PC-3 (cell line): ENCODE results near the gene ACAD11. TPM values are rescaled to one million over a fixed set of nuclear protein-coding genes. Genes with fewer than 3 reads are reported as not detected.
"Not testable (repeated sequence)": the region's sequence is repeated elsewhere in the genome, so short reads cannot be mapped to it uniquely, and the experiment has no call there.

Source experiments
- ATAC-seq: fragments of 200-7000 bp; cut with Tn5 transposase; 2 replicates; pipeline ENCODE4 v1.9.1; 2020; ENCODE audit warnings: mild to moderate bottlenecking, moderate library complexity
- BruUV-seq: library from RNA; stranded (reverse); fragments of 400-500 nt; replicated peaks from 2 replicates; lab custom pipeline; 2021; lab: Mats Ljungman, UMichigan
- CTCF ChIA-PET: fragments of 300-600 bp; sonication (Branson Sonifier 250); formaldehyde crosslinking; loops from one replicate; lab custom pipeline; 2022; ENCODE audit warnings: antibody characterized with exemption; lab: Charles Lee
- POLR2A ChIA-PET: fragments of 300-600 bp; sonication (Branson Sonifier 250); formaldehyde crosslinking; loops from one replicate; lab custom pipeline; 2022; ENCODE audit warnings: antibody characterized with exemption; ENCODE audit not compliant: unreplicated experiment; lab: Charles Lee
- DNase-seq: peaks from one replicate; pipeline ENCODE4 v3.0.0-alpha.2; 2015
- H2AFZ ChIP-seq: fragments of 300-600 bp; sonication (generic); 2 replicates; pipeline ENCODE4 v1.6.0; 2016; ENCODE audit warnings: antibody characterized with exemption, low read length
- H3F3A ChIP-seq: fragments of 300-600 bp; sonication (generic); one replicate; pipeline ENCODE4 v1.6.0; 2017; ENCODE audit warnings: antibody characterized with exemption, low read length, control low read depth, mild to moderate bottlenecking; ENCODE audit not compliant: unreplicated experiment
- H3K27ac ChIP-seq: fragments of 300-600 bp; sonication (generic); 2 replicates; pipeline ENCODE4 v1.5.1; 2016; ENCODE audit warnings: mild to moderate bottlenecking, low read length
- H3K27me3 ChIP-seq: fragments of 300-600 bp; sonication (generic); 2 replicates; pipeline ENCODE4 v1.6.1; 2016; ENCODE audit warnings: low read length, mixed read lengths
- H3K36me3 ChIP-seq: fragments of 300-600 bp; sonication (generic); 2 replicates; pipeline ENCODE4 v1.6.1; 2016; ENCODE audit warnings: low read depth, mixed run types, low read length, mixed read lengths
- H3K4me1 ChIP-seq: fragments of 300-600 bp; sonication (generic); 2 replicates; pipeline ENCODE4 v1.5.1; 2016; ENCODE audit warnings: low read length; ENCODE audit not compliant: insufficient read depth
- H3K4me2 ChIP-seq: fragments of 300-600 bp; sonication (generic); 2 replicates; pipeline ENCODE4 v1.6.0; 2016; ENCODE audit warnings: low read length
- H3K4me3 ChIP-seq: fragments of 300-600 bp; sonication (generic); 2 replicates; pipeline ENCODE4 v1.5.1; 2016; ENCODE audit warnings: mild to moderate bottlenecking, low read length, mixed read lengths
- H3K79me2 ChIP-seq: fragments of 300-600 bp; sonication (generic); 2 replicates; pipeline ENCODE4 v1.6.1; 2017; ENCODE audit warnings: low read length, mixed read lengths
- H3K9ac ChIP-seq: fragments of 300-600 bp; sonication (generic); 2 replicates; pipeline ENCODE4 v1.6.0; 2016; ENCODE audit warnings: mild to moderate bottlenecking, low read length
- H3K9me2 ChIP-seq: fragments of 300-600 bp; sonication (generic); replicated peaks from 2 replicates; pipeline ENCODE4 v1.6.1; 2016; ENCODE audit warnings: mixed run types, low read length, mixed read lengths
- H3K9me3 ChIP-seq: fragments of 300-600 bp; sonication (generic); 2 replicates; pipeline ENCODE4 v1.6.1; 2016; ENCODE audit warnings: low read length, mixed read lengths
- H4K20me1 ChIP-seq: fragments of 300-600 bp; sonication (generic); 2 replicates; pipeline ENCODE4 v1.6.1; 2016; ENCODE audit warnings: low read length, mixed read lengths
- CTCF ChIP-seq: fragments of 300-600 bp; sonication (generic); conservative IDR thresholded peaks from 2 replicates; pipeline ENCODE4 v1.5.1; 2017; ENCODE audit warnings: antibody characterized with exemption, low read depth, mild to moderate bottlenecking, low read length
- EZH2 ChIP-seq: fragments of 300-600 bp; sonication (generic); IDR thresholded peaks from one replicate; pipeline ENCODE4 v1.6.1; 2017; ENCODE audit warnings: antibody characterized with exemption, mild to moderate bottlenecking, low read length; ENCODE audit not compliant: unreplicated experiment
- EZH2phosphoT487 ChIP-seq: fragments of 300-600 bp; sonication (generic); IDR thresholded peaks from 2 replicates; pipeline ENCODE4 v1.6.1; 2018; ENCODE audit warnings: mild to moderate bottlenecking, antibody characterized with exemption, low read length, borderline replicate concordance
- intact Hi-C: fragments of 100-400 bp; cut with micrococcal nuclease; formaldehyde crosslinking; loops from 2 replicates; pipeline ENCODE4 v1.9.0; 2023
- total RNA-seq: library from RNA; depleted of rRNA; stranded (reverse); fragments of >200 nt; gene quantifications from 2 replicates; pipeline ENCODE4 v1.2.3, GENCODE V29; 2014

Gene ACAD11
- total RNA-seq, 1 experiment from 2014 or later = 4.7 TPM

GRCh38 chr3:132642539-132642847, 17.1 kb downstream of the ACAD11 start:
- no peaks in the 10 kb centered on the region for H3F3A ChIP-seq
- H3K27me3 ChIP-seq = no peaks in the 10 kb centered on the region
- no peaks in the 10 kb centered on the region for H4K20me1 ChIP-seq
- H2AFZ ChIP-seq = no peak overlapping the region
- DNase-seq = no peak
- no peak overlapping the region for H3K4me3 ChIP-seq
- H3K79me2 ChIP-seq = no peaks in the 10 kb centered on the region
- H3K4me2 ChIP-seq = no peak overlapping the region
- BruUV-seq = no TSS peak
- H3K9me2 ChIP-seq = no peaks in the 10 kb centered on the region
- no peak overlapping the region for H3K9ac ChIP-seq
- peaks cover 16% of the 10 kb centered on the region for H3K4me1 ChIP-seq
- no peaks in the 10 kb centered on the region for H3K9me3 ChIP-seq
- ATAC-seq = no peak
- POLR2A ChIA-PET = no interaction called here
- CTCF ChIA-PET = interaction anchor here (1.5 kb wide), 1 partner anchor 107 kb away, joined by 10 read pairs; no protein-coding TSS in a partner anchor
- H3K36me3 ChIP-seq = no peaks in the 10 kb centered on the region
- no peak for TF ChIP-seq EZH2phosphoT487
- no peak overlapping the region for H3K27ac ChIP-seq
- intact Hi-C loops = loop anchor here (1.0 to 5.0 kb wide), 2 partner anchors 106 to 290 kb away; no protein-coding TSS in a partner anchor

- Histone ChIP-seq H3K4me2 (no peak overlapping the region), H3K79me2 (no peaks in the 10 kb centered on the region), H3K9me2 (no peaks in the 10 kb centered on the region), H3K36me3 (no peaks in the 10 kb centered on the region), H3K9ac (no peak overlapping the region), H3F3A (no peaks in the 10 kb centered on the region), H4K20me1 (no peaks in the 10 kb centered on the region), H3K27ac (no peak overlapping the region), H2AFZ (no peak overlapping the region), H3K4me1 (peaks cover 21% of the 10 kb centered on the region), H3K9me3 (no peaks in the 10 kb centered on the region), H3K27me3 (no peaks in the 10 kb centered on the region), H3K4me3 (no peak overlapping the region)
- ATAC-seq = peak; percentile 68
- DNase-seq = peak; percentile 66
- intact Hi-C loops = loop anchor here (1.0 to 5.0 kb wide), 2 partner anchors 106 to 290 kb away; no protein-coding TSS in a partner anchor
- POLR2A ChIA-PET = no interaction called here
- no TSS peak for BruUV-seq
- CTCF ChIA-PET = interaction anchor here (1.5 kb wide), 1 partner anchor 106 kb away, joined by 10 read pairs; no protein-coding TSS in a partner anchor
- TF ChIP-seq EZH2phosphoT487 (no peak), CTCF (peak; percentile 66), EZH2 (no peak)
These were observed 17.6 kb downstream of the ACAD11 start for GRCh38 chr3:132641837-132642538.

GRCh38 chr3:132641427-132641826, 18.2 kb downstream of the ACAD11 start:
- H3K27me3 ChIP-seq, H3K4me2 ChIP-seq, POLR2A ChIA-PET, H3K9me3 ChIP-seq, H3K36me3 ChIP-seq, H3K9me2 ChIP-seq, H4K20me1 ChIP-seq, BruUV-seq, H2AFZ ChIP-seq, H3K4me3 ChIP-seq, H3K9ac ChIP-seq, H3F3A ChIP-seq, H3K27ac ChIP-seq, ATAC-seq, DNase-seq, H3K79me2 ChIP-seq: not testable (repeated sequence)
- intact Hi-C loops = loop anchor here (5.0 kb wide), 1 partner anchor 289 kb away; no protein-coding TSS in a partner anchor
- CTCF ChIA-PET = interaction anchor here (1.5 kb wide), 1 partner anchor 106 kb away, joined by 10 read pairs; no protein-coding TSS in a partner anchor
- H3K4me1 ChIP-seq = peaks cover 21% of the 10 kb centered on the region
